Left colon (tissue), 2 donors: ENCODE data around the gene CHN1. TPM values are rescaled to one million over a fixed set of nuclear protein-coding genes. Genes with fewer than 3 reads are reported as not detected.

Source experiments
- ATAC-seq: fragments of 200-7000 bp; cut with Tn5 transposase; one replicate; pipeline ENCODE4 v1.9.1; 2020; ENCODE audit warnings: mild to moderate bottlenecking, moderate library complexity
- DNase-seq, 2 donors: peaks; one replicate each; pipeline ENCODE4 v3.0.0-alpha.2; 2020
- intact Hi-C, 2 donors: fragments of 100-400 bp; cut with DNase I in 1 of 2; cut with micrococcal nuclease in 1 of 2; formaldehyde crosslinking; loops; one replicate each; pipeline versions ENCODE4 v1.11.2 to v1.14.0; 2022; cut with DNase I, micrococcal nuclease
- total RNA-seq, 2 donors: library from RNA; stranded (reverse); fragmentation: NEBNext Ultra II Directional; extraction: Animal tissue kit (Norgen Biotek cat#: 25700); gene quantifications; one replicate each; pipeline ENCODE4 v1.2.1, GENCODE V29; 2021
- donor health status: DM: no; HTN: no; CAD: no.
- donor health status: DM: yes; HTN: yes; CAD: no.

The CHN1 gene
- total RNA-seq, 2 donors from 2014 or later: 1.6 to 2.3 TPM

DNA sequence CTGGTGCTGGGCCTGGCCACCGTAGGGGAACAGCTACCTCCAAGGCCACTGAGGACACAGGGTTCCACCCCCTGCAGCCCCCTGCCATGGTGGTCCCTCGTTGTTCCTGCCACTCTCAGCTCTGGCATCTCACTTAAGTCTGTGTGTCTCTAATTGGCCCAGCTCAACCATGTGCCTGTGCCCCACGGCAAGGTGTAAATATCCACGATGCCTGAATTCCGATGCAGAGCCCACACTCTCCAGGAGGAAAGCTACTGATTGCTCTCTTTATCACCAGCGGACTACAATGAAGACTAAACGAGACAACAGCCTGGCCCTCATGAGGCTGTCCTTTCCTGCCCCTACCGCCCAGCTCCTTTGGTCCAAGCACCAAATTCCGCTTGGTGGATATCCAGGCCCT lies 223.9 kb downstream of the CHN1 start:
- ATAC-seq: no peak
- DNase-seq: no peak
- intact Hi-C loops: no loop called here

DNA sequence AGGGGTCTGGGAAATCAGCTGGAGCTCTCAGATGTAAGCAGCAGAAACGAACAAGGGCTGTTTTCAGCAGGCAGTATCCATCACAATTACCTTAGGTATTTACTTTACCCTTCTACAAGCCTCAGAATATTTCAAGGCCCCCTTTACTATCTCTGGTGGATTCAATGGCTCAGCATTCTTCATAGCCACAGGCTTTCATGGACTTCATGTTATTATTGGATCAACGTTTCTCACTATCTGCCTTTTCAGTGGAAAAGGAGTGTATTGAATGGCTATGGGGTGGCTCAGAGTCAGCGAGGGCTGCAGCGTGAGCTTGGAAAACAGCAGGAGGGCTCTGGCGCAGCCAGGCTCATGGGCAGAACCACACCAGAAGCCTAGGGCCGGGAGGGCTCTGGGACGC lies 224.3 kb downstream of the CHN1 start:
- ATAC-seq (no peak), DNase-seq (no peak)
- intact Hi-C loops: no loop called here

DNA sequence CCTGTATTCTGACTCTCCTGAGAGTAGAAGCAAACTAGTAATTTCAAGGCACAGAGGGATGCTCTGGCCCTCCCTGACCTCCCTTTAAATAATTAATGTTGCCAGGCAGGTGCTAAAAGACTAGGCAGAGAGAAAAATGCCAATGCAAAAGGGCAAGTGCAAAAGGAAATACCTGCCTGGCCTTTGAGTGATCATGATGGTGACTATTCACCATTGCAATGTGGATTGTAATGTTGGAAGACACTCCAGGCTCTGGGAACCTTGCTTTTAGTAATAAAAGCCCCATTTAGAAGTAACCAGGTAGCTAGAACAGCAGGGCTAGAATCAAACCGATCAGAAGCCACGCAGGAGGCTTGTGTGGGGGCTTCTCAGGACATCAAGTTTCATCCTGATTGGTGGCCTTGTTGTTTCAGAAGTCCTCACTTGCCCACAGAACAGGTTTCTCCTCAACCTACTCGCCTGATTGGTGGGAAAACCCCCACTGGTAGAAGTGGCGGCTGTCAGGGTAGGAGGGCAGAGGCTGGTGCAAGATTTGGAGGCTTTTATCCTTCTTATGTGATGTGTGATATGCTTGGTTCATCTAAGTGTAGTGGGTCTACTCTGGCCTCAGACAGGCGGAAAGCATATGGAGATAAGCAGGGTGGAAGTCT lies 224.9 kb downstream of the CHN1 start:
- DNase-seq (no peak), ATAC-seq (no peak)
- intact Hi-C loops: no loop called here

GRCh38 chr2:174779361-174779928 lies 225.7 kb downstream of the CHN1 start:
- ATAC-seq (no peak), DNase-seq (no peak)
- intact Hi-C loops: no loop called here

DNA sequence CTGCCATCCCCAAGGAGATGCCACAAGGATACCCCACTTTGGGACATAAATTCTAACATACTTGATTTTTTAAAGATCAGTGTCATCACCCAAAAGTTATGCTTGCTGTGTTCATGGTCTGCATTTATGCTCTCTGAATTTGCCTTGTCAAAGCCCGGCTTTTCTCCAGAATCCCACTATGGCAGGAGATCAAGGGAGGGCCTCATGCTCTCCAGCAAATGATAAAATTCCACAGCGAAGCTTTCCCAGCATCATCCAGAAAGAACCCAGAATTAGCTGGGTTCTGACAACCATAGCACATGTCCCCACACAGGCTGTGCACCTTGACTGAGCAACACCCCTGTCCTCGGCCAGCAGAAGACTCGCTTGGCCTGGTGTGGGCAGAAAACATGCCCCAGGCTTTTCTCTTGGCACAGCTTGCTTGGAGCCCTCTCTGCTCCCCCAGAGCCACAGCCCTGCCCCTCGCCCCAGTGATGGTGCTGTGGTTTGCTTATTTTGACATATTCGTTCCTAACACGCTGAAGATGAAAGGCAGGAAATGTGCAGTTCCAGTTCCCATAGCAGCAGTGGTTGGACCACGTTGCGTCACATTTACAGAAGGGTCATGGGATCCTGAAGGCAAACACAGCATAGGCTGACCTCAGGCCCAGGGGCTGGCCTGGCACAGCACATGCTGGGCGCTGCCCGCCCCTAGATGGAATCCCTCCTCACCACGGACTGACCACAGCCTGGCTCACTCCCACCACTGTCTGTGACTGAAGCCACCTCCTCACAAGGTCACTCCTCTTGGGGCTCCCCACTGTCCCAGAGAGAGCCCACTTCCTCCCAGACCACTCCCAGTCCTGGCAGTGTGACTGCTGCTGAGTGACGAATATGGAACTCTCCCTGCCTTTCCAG lies 226.8 kb downstream of the CHN1 start:
- ATAC-seq: no peak
- DNase-seq: peak; percentile 17 to 27
- intact Hi-C loops: no loop called here

GRCh38 chr2:174777347-174778084 lies 227.7 kb downstream of the CHN1 start:
- intact Hi-C loops: no loop called here
- DNase-seq: no peak

GRCh38 chr2:174776675-174777074 lies 228.5 kb downstream of the CHN1 start:
- DNase-seq (no peak), ATAC-seq (no peak)
- intact Hi-C loops: no loop called here

More at GRCh38 chr2:174777347-174778084, 227.7 kb downstream of the CHN1 start:
- no peak for ATAC-seq

GRCh38 chr2:174776223-174776622 lies 229.0 kb downstream of the CHN1 start:
- ATAC-seq: no peak
- DNase-seq: no peak
- intact Hi-C loops: no loop called here

DNA sequence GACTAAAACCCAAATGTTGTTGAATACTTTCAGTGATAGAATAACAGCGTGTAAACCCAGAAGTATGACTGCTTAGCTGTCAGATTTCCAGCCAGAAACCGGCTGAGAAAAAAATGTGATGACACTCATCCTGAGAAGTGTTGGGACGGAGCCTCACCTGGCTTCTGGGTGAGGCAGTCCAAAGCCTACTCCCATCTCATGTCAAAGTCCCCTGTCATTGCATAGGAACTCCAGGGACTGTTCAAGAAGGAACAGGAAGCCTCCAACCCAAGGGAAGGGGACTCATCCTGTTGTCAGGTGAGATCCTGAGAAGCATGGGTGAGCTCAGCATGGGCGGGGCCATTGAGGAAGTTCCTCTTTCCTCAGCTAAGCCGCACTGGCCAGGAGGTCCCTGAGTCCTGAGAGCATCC lies 229.6 kb downstream of the CHN1 start:
- intact Hi-C loops: no loop called here
- DNase-seq: peak in 1 of 2 donors; percentile 27
- ATAC-seq: peak; percentile 54

DNA sequence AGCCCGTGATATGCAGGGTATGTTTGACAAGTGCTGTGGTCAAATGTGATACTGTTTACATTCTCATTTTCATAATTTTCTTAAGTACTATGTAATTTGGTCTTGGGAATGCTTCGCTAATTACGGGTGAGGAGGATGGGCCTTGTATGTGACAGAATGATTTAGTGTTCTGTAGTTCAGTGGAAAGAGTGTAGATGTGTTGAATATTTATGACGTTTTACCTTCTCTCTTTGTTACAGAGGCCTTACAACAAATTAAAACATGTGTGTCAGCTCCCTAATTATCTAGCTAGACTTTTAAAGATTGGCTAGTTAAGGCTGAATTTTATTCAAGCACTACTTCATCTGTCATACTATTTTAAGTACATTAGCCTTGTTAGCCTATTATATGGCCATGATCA lies 230.3 kb downstream of the CHN1 start:
- intact Hi-C loops: loop anchor here in 1 of 2 donors (5.0 kb wide), 1 partner anchor 217 kb away; no protein-coding TSS in a partner anchor
- ATAC-seq: no peak
- no peak for DNase-seq

DNA sequence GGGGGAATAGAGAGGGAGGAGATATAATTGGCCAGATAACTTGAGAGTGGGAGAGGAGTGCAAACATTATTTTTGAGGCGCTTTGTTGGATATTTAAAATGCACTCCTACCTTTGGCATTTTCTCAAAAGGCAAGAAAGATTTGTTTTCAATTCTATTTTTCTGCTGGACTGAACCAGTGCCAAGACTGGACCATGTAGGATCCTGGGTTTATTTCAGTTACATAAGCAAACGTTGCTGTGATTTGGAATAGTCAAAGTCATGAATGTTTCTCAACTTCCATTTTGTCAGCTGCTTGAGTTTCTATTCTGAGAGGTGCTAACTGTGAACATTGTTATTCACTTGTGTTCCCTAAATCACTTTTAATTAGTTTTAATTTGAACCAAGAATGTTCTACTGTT lies 232.0 kb downstream of the CHN1 start:
- intact Hi-C loops: loop anchor here in 1 of 2 donors (5.0 kb wide), 1 partner anchor 219 kb away; no protein-coding TSS in a partner anchor
- ATAC-seq: no peak

DNA sequence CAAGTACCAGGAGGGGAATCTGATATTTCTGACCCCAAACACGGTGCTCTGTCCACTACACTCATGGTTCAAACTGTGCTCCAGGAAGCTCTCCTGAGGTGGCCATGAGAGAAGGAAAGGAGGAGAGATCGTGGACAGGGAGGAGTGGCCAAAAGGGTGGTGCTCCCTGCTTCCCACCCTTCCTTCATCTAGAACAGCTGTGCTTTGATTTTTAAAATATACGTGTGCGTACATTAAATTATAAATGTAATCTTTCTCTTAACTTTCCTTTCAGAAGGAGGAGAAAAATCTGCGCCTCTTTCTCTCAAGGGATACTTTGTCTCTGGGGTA lies 232.7 kb downstream of the CHN1 start:
- intact Hi-C loops: loop anchor here in 1 of 2 donors (5.0 kb wide), 1 partner anchor 220 kb away; no protein-coding TSS in a partner anchor

More for the DNA sequence above, 232.0 kb downstream of the CHN1 start:
- DNase-seq: no peak

DNA sequence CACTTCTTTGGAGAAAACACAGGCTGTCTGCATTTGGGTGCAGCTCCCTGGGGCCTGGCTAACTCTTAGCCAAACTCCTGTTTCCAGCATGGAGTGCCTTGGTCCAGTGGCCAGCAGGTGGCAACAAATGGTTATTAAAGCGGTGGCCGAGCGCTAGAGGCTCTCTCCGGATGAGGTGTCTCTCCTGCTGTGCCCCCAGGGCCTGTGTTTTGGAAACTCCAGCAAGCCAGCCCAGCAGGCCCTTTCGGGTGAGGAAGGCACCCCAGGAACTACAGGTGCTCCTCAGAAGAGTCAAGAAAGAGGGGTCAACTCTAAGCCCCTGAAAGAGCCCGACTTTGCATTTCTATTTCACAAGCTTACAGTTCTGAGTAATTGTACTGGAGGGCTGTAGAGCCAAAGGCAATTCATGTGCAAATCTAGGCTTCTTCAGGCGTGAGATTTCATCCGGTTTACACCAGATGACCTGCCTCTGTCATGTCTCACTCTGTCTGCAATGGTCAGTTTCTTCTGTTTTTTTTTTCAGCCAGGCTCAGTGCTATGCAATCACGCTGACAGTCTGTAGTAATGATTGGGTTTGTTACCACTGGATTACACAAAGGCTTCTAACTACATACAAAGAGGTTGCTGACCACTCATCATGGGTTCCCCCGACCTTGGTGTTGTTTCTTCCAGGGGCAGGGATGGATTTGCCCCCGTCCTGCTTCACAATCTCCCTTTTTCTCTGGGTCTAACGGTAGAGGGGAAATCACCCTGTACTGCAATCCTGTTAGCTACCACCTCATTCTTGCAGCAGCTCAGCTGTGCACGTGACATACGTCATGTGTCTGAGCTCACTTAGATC lies 233.3 kb downstream of the CHN1 start:
- ATAC-seq (peak; percentile 85), DNase-seq (peak; percentile 53 to 78)
- intact Hi-C loops: loop anchor here in 1 of 2 donors (5.0 kb wide), 1 partner anchor 220 kb away; no protein-coding TSS in a partner anchor

More for the DNA sequence above, 232.7 kb downstream of the CHN1 start:
- DNase-seq: no peak
- ATAC-seq: no peak

DNA sequence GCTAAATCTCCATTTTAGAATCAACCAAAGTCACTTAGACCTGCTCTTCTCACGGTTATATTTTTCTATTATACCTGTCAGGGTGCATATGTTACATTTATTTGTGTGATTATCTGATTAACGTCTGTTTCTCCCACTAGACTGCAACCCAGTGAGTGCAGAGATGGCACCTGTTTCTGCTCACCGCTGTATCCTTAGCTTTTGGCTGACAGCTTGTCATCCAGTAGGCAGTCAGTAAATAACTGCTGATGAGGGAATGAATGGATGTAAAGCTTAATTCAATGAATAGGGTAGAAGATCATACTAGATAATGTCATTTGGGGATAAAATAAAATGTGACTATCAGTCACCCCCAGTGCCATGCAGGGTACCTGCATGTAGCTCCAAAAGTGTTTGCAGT lies 234.0 kb downstream of the CHN1 start:
- ATAC-seq: no peak
- intact Hi-C loops: loop anchor here in 1 of 2 donors (5.0 kb wide), 1 partner anchor 221 kb away; no protein-coding TSS in a partner anchor

GRCh38 chr2:174768557-174768956 lies 236.6 kb downstream of the CHN1 start:
- ATAC-seq: no peak
- no peak for DNase-seq
- intact Hi-C loops: no loop called here

More for the DNA sequence above, 234.0 kb downstream of the CHN1 start:
- no peak for DNase-seq

- intact Hi-C loops: no loop called here
- no peak for DNase-seq
These were observed 238.9 kb downstream of the CHN1 start for GRCh38 chr2:174766271-174766670.

GRCh38 chr2:174765576-174765975 lies 239.6 kb downstream of the CHN1 start:
- ATAC-seq (no peak), DNase-seq (no peak)
- intact Hi-C loops: no loop called here

More at GRCh38 chr2:174766271-174766670, 238.9 kb downstream of the CHN1 start:
- no peak for ATAC-seq
